ENCODE measurements around the gene TCTN3. TPM values are rescaled to one million over a fixed set of nuclear protein-coding genes. Genes with fewer than 3 reads are reported as not detected.
"Not testable (repeated sequence)": the region's sequence is repeated elsewhere in the genome, so short reads cannot be mapped to it uniquely, and the experiment has no call there.

Gene TCTN3
- total RNA-seq, 1 experiment from 2014 or later = 21.8 TPM

DNA sequence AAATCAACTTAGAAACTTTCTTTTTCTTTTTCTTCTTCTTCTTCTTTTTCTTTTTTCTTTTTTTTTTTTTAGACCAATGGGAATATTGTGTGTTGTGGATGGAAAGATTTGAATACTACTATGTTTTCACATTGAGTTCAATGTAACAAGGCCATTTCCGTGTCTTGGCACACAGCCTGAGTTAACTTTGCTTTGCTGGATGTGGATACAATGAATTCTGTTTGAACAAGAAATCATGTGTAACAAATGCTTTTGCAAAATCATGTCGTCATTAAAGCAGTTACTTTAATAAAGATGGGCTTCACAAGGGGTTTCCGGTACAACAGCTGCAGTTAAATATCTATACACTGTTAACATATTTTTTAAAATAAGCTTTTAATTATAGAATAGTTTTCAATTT lies 48.8 kb upstream of the TCTN3 start:
- no peak overlapping the region for H3K4me2 ChIP-seq (ENCODE audit: low read length)
- H3F3A ChIP-seq (ENCODE audit: low read length, unreplicated experiment) = no peaks in the 10 kb centered on the region

DNA sequence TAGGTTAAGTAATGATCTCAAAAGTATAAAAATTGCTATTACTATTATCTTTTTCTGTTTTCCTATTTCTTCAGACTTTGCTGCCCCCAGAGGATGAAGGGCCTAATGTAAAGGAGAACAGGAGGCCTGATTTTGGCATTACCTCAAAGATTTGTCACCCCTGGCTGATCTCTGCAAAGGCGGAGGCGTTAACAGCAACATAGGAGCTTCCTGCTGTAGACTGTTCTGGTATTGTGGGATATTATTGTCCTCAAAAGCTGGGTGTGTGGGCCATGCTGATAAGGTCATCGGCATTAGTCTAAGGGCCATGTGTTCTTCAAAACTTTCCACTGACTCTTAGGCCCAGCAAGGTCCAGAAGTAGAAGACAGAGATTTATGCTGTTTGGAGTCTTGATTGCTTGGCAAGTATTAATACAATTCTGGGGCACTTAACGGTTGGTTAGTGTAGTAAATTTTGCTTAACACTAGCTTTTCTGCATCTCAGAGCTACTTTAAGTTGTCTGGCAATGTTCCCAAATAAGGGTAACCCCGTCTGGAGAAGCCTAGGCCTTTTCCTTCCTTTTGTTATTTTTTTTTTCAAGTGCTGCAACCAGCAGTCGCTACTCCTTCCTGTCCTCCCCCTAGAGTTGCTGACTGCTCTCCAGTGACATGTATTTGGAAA lies 48.2 kb upstream of the TCTN3 start:
- H3K9ac ChIP-seq (ENCODE audit: low read length) = no peak overlapping the region
- no peak overlapping the region for H3K4me2 ChIP-seq (ENCODE audit: low read length)
- no peak overlapping the region for H3K27ac ChIP-seq (ENCODE audit: low read length)
- H3K36me3 ChIP-seq (ENCODE audit: low read depth, low read length) = no peaks in the 10 kb centered on the region
- ATAC-seq (no peak), DNase-seq (no peak)
- no peaks in the 10 kb centered on the region for H3K9me3 ChIP-seq (ENCODE audit: low read length)
- peaks cover 6% of the 10 kb centered on the region; the same call in 1 of the 2 replicates for H3K27me3 ChIP-seq (ENCODE audit: low read length)
- BruUV-seq (replicated peaks) = no TSS peak
- H4K20me1 ChIP-seq (ENCODE audit: low read length) = no peaks in the 10 kb centered on the region
- H3F3A ChIP-seq (ENCODE audit: low read length, unreplicated experiment) = no peaks in the 10 kb centered on the region
- H3K9me2 ChIP-seq (replicated peaks; ENCODE audit: low read length) = no peaks in the 10 kb centered on the region
- CTCF ChIA-PET = no interaction called here
- H3K79me2 ChIP-seq (ENCODE audit: low read length) = no peaks in the 10 kb centered on the region
- H2AFZ ChIP-seq (ENCODE audit: low read length) = no peak overlapping the region
- H3K4me3 ChIP-seq (ENCODE audit: low read length) = no peak overlapping the region
- POLR2A ChIA-PET (ENCODE audit: unreplicated experiment) = no interaction called here
- H3K4me1 ChIP-seq (ENCODE audit: insufficient read depth, low read length) = no peaks in the 10 kb centered on the region
- TF ChIP-seq CTCF (conservative IDR thresholded peaks at IDR 0.05; ENCODE audit: low read depth, low read length) = no peak
- TF ChIP-seq EZH2 (IDR thresholded peaks at IDR 0.05; ENCODE audit: low read length, unreplicated experiment) = no peak
- TF ChIP-seq EZH2phosphoT487 (IDR thresholded peaks at IDR 0.05; ENCODE audit: borderline replicate concordance, low read length) = no peak
- intact Hi-C loops (cut with micrococcal nuclease) = no loop called here

More for the DNA sequence above, 48.8 kb upstream of the TCTN3 start:
- Histone ChIP-seq H3K4me3 (ENCODE audit: low read length) (no peak overlapping the region), H3K27me3 (ENCODE audit: low read length) (peaks cover 8% of the 10 kb centered on the region), H3K4me1 (ENCODE audit: insufficient read depth, low read length) (no peaks in the 10 kb centered on the region), H2AFZ (ENCODE audit: low read length) (no peak overlapping the region), H3K27ac (ENCODE audit: low read length) (no peak overlapping the region), H3K36me3 (ENCODE audit: low read depth, low read length) (no peaks in the 10 kb centered on the region), H3K9me2 (replicated peaks; ENCODE audit: low read length) (no peaks in the 10 kb centered on the region), H4K20me1 (ENCODE audit: low read length) (no peaks in the 10 kb centered on the region), H3K9me3 (ENCODE audit: low read length) (no peaks in the 10 kb centered on the region), H3K79me2 (ENCODE audit: low read length) (no peaks in the 10 kb centered on the region), H3K9ac (ENCODE audit: low read length) (no peak overlapping the region)
- intact Hi-C loops (cut with micrococcal nuclease) = no loop called here
- ChIA-PET CTCF (no interaction called here), POLR2A (ENCODE audit: unreplicated experiment) (no interaction called here)
- BruUV-seq (replicated peaks) = no TSS peak
- no peak for ATAC-seq
- DNase-seq = peak; percentile 19
- TF ChIP-seq EZH2phosphoT487 (IDR thresholded peaks at IDR 0.05; ENCODE audit: borderline replicate concordance, low read length) (no peak), CTCF (conservative IDR thresholded peaks at IDR 0.05; ENCODE audit: low read depth, low read length) (no peak), EZH2 (IDR thresholded peaks at IDR 0.05; ENCODE audit: low read length, unreplicated experiment) (no peak)

GRCh38 chr10:95739056-95739455 lies 45.3 kb upstream of the TCTN3 start:
- Histone ChIP-seq H3K27ac (ENCODE audit: low read length) (no peak overlapping the region), H3K9me2 (replicated peaks; ENCODE audit: low read length) (no peaks in the 10 kb centered on the region), H2AFZ (ENCODE audit: low read length) (no peak overlapping the region), H3K9ac (ENCODE audit: low read length) (no peak overlapping the region), H3K36me3 (ENCODE audit: low read depth, low read length) (no peaks in the 10 kb centered on the region), H3K4me2 (ENCODE audit: low read length) (no peak overlapping the region), H3K27me3 (ENCODE audit: low read length) (no peaks in the 10 kb centered on the region), H3K79me2 (ENCODE audit: low read length) (no peaks in the 10 kb centered on the region), H3K4me1 (ENCODE audit: insufficient read depth, low read length) (no peaks in the 10 kb centered on the region), H3F3A (ENCODE audit: low read length, unreplicated experiment) (no peaks in the 10 kb centered on the region), H3K4me3 (ENCODE audit: low read length) (no peak overlapping the region), H4K20me1 (ENCODE audit: low read length) (no peaks in the 10 kb centered on the region), H3K9me3 (ENCODE audit: low read length) (no peaks in the 10 kb centered on the region)
- TF ChIP-seq CTCF (conservative IDR thresholded peaks at IDR 0.05; ENCODE audit: low read depth, low read length) (no peak), EZH2 (IDR thresholded peaks at IDR 0.05; ENCODE audit: low read length, unreplicated experiment) (no peak), EZH2phosphoT487 (IDR thresholded peaks at IDR 0.05; ENCODE audit: borderline replicate concordance, low read length) (no peak)
- POLR2A ChIA-PET (ENCODE audit: unreplicated experiment) = no interaction called here
- ATAC-seq (no peak), DNase-seq (no peak)
- CTCF ChIA-PET = no interaction called here
- BruUV-seq (replicated peaks) = no TSS peak
- intact Hi-C loops (cut with micrococcal nuclease) = no loop called here

GRCh38 chr10:95732907-95733306 lies 39.2 kb upstream of the TCTN3 start:
- not testable (repeated sequence) for DNase-seq

More at GRCh38 chr10:95732907-95733306, 39.2 kb upstream of the TCTN3 start:
- H3K4me1 ChIP-seq (ENCODE audit: insufficient read depth, low read length); H3F3A ChIP-seq (ENCODE audit: low read length, unreplicated experiment); H4K20me1 ChIP-seq (ENCODE audit: low read length); ATAC-seq; BruUV-seq (replicated peaks); CTCF ChIA-PET; H3K4me2 ChIP-seq (ENCODE audit: low read length); H2AFZ ChIP-seq (ENCODE audit: low read length); H3K9me2 ChIP-seq (replicated peaks; ENCODE audit: low read length); H3K9ac ChIP-seq (ENCODE audit: low read length); H3K4me3 ChIP-seq (ENCODE audit: low read length); H3K27me3 ChIP-seq (ENCODE audit: low read length); H3K36me3 ChIP-seq (ENCODE audit: low read depth, low read length); H3K27ac ChIP-seq (ENCODE audit: low read length); H3K9me3 ChIP-seq (ENCODE audit: low read length); H3K79me2 ChIP-seq (ENCODE audit: low read length); intact Hi-C loops (cut with micrococcal nuclease); POLR2A ChIA-PET (ENCODE audit: unreplicated experiment): not testable (repeated sequence)
